HEK293 (cell line): ENCODE measurements around the gene ITGB5.
"Not testable (repeated sequence)": the region's sequence is repeated elsewhere in the genome, so short reads cannot be mapped to it uniquely, and the experiment has no call there.

Experiments
- CTCF ChIA-PET: fragments of 350-600 bp; formaldehyde crosslinking; extraction: SDS; loops from one replicate; lab custom pipeline; 2021; ENCODE audit warnings: antibody characterized with exemption; lab: Yijun Ruan, JAX
- POLR2A ChIA-PET: fragments of 300-600 bp; formaldehyde crosslinking; extraction: SDS; loops from one replicate; lab custom pipeline; 2020; ENCODE audit warnings: antibody characterized with exemption, inconsistent platforms; lab: Yijun Ruan, JAX
- H3K27ac ChIP-seq: fragments of 200-500 bp; sonication (Bioruptor generic); 2 replicates; pipeline ENCODE4 v1.5.1; 2014; ENCODE audit warnings: low read depth, low read length, control low read depth, inconsistent platforms; ENCODE audit errors: extremely low read depth
- H3K36me3 ChIP-seq, 2 experiments: fragments of 200-500 bp in 1 of 2; sonication (Bioruptor generic) in 1 of 2; 1 replicate in 1 of 2; 2 replicates in 1 of 2; pipeline ENCODE4 v1.5.1; 2014 to 2017; ENCODE audit warnings: inconsistent platforms in 2 of 2, low read length in 2 of 2; ENCODE audit not compliant: control insufficient read depth in 2 of 2, insufficient read depth in 1 of 2
- H3K4me1 ChIP-seq: fragments of 200-500 bp; sonication (Bioruptor generic); 2 replicates; pipeline ENCODE4 v1.5.1; 2014; ENCODE audit warnings: mild to moderate bottlenecking, low read length, inconsistent platforms; ENCODE audit not compliant: control insufficient read depth, insufficient read depth
- H3K4me3 ChIP-seq: 2 replicates; pipeline ENCODE4 v1.5.1; 2011; ENCODE audit warnings: low read depth, mild to moderate bottlenecking, control low read depth, low read length, moderate library complexity
- H3K9me3 ChIP-seq: fragments of 200-500 bp; sonication (Bioruptor generic); 2 replicates; pipeline ENCODE4 v1.5.1; 2014; ENCODE audit warnings: low read depth, low read length, inconsistent platforms; ENCODE audit not compliant: control insufficient read depth, insufficient read depth
- IKZF3 ChIP-seq: fragments of 450-650 bp; IDR thresholded peaks from 2 replicates; pipeline ENCODE4 v1.5.0; 2018; ENCODE audit warnings: missing biosample characterization, mild to moderate bottlenecking, missing genetic modification characterization, moderate library complexity
- PBX3 ChIP-seq: sonication (generic); formaldehyde crosslinking; IDR thresholded peaks from 2 replicates; pipeline ENCODE4 v1.8.1; 2022; ENCODE audit warnings: mild to moderate bottlenecking, moderate library complexity, missing genetic modification reagents
- PRDM6 ChIP-seq: fragments of 450-650 bp; formaldehyde crosslinking; IDR thresholded peaks from 2 replicates; pipeline ENCODE4 v1.5.1; 2017; ENCODE audit warnings: missing biosample characterization, missing genetic modification characterization
- ZBTB17 ChIP-seq: fragments of 450-650 bp; formaldehyde crosslinking; IDR thresholded peaks from 2 replicates; pipeline ENCODE4 v1.5.1; 2016; ENCODE audit warnings: missing biosample characterization, missing genetic modification characterization
- ZBTB48 ChIP-seq: fragments of 450-650 bp; formaldehyde crosslinking; IDR thresholded peaks from 2 replicates; pipeline ENCODE4 v1.5.1; 2016; ENCODE audit warnings: missing biosample characterization, missing genetic modification characterization
- ZFP3 ChIP-seq: fragments of 450-650 bp; formaldehyde crosslinking; IDR thresholded peaks from 2 replicates; pipeline ENCODE4 v1.5.1; 2016; ENCODE audit warnings: low read depth, missing biosample characterization, missing genetic modification characterization
- ZNF132 ChIP-seq: fragments of 450-650 bp; formaldehyde crosslinking; IDR thresholded peaks from 2 replicates; pipeline ENCODE4 v1.5.1; 2017; ENCODE audit warnings: missing biosample characterization, missing genetic modification characterization, borderline replicate concordance
- ZNF146 ChIP-seq: fragments of 450-650 bp; formaldehyde crosslinking; IDR thresholded peaks from 2 replicates; pipeline ENCODE4 v1.5.1; 2016; ENCODE audit warnings: missing biosample characterization, missing genetic modification characterization
- ZNF148 ChIP-seq: fragments of 450-650 bp; formaldehyde crosslinking; IDR thresholded peaks from 2 replicates; pipeline ENCODE4 v1.5.0; 2017; ENCODE audit warnings: missing biosample characterization, missing genetic modification characterization, borderline replicate concordance
- ZNF184 ChIP-seq: fragments of 450-650 bp; IDR thresholded peaks from 2 replicates; pipeline ENCODE4 v1.5.1; 2018; ENCODE audit warnings: missing biosample characterization, mild to moderate bottlenecking, missing genetic modification characterization
- ZNF274 ChIP-seq, 2 experiments: fragments of 200-500 bp in 1 of 2; fragments of 450-650 bp in 1 of 2; sonication (Bioruptor generic) in 1 of 2; formaldehyde crosslinking in 1 of 2; IDR thresholded peaks; 2 replicates each; pipeline versions ENCODE4 v1.5.1 to v1.6.1; 2014 to 2016; ENCODE audit warnings: borderline replicate concordance in 1 of 2, inconsistent platforms in 1 of 2, low read length in 1 of 2, missing biosample characterization in 1 of 2, missing genetic modification characterization in 1 of 2
- ZNF311 ChIP-seq: fragments of 450-650 bp; formaldehyde crosslinking; IDR thresholded peaks from 2 replicates; pipeline ENCODE4 v1.5.1; 2017; ENCODE audit warnings: missing biosample characterization, missing genetic modification characterization, borderline replicate concordance
- ZNF394 ChIP-seq: fragments of 450-650 bp; formaldehyde crosslinking; IDR thresholded peaks from 2 replicates; pipeline ENCODE4 v1.5.1; 2016; ENCODE audit warnings: missing biosample characterization, missing genetic modification characterization, mild to moderate bottlenecking, moderate library complexity, borderline replicate concordance
- ZNF404 ChIP-seq: fragments of 450-650 bp; formaldehyde crosslinking; IDR thresholded peaks from 2 replicates; pipeline ENCODE4 v1.5.1; 2017; ENCODE audit warnings: missing biosample characterization, missing genetic modification characterization
- ZNF416 ChIP-seq: fragments of 450-650 bp; formaldehyde crosslinking; IDR thresholded peaks from 2 replicates; pipeline ENCODE4 v1.5.1; 2016; ENCODE audit warnings: missing biosample characterization, missing genetic modification characterization
- ZNF560 ChIP-seq: fragments of 450-650 bp; formaldehyde crosslinking; IDR thresholded peaks from 2 replicates; pipeline ENCODE4 v1.5.1; 2017; ENCODE audit warnings: missing biosample characterization, missing genetic modification characterization, borderline replicate concordance
- ZNF596 ChIP-seq: fragments of 450-650 bp; IDR thresholded peaks from 2 replicates; pipeline ENCODE4 v1.5.0; 2018; ENCODE audit warnings: missing biosample characterization, mild to moderate bottlenecking, missing genetic modification characterization, moderate library complexity
- ZNF600 ChIP-seq: fragments of 450-650 bp; formaldehyde crosslinking; IDR thresholded peaks from 2 replicates; pipeline ENCODE4 v1.5.1; 2016; ENCODE audit warnings: missing biosample characterization, missing genetic modification characterization
- ZNF658 ChIP-seq: fragments of 450-650 bp; formaldehyde crosslinking; IDR thresholded peaks from 2 replicates; pipeline ENCODE4; 2016; ENCODE audit warnings: missing biosample characterization, missing genetic modification characterization

ITGB5 gene

GRCh38 chr3:124784686-124785382 is 102.3 kb downstream of the ITGB5 start (continued):
- TF ChIP-seq ZNF596 (tag by site-specific recombination) (no peak), ZFP3 (tag by site-specific recombination) (no peak), ZNF404 (no peak), ZNF560 (tag by site-specific recombination) (no peak), ZNF146 (tag by site-specific recombination) (no peak)

GRCh38 chr3:124783696-124784095 is 103.5 kb downstream of the ITGB5 start:
- no peaks in the 10 kb centered on the region for H3K4me1 ChIP-seq

GRCh38 chr3:124782377-124782712 is 104.8 kb downstream of the ITGB5 start:
- CTCF ChIA-PET, H3K4me1 ChIP-seq: not testable (repeated sequence)
- POLR2A ChIA-PET: interaction anchor here (0.7 kb wide), 1 partner anchor 402 kb away, joined by 11 read pairs; no protein-coding TSS in a partner anchor

More at GRCh38 chr3:124783696-124784095, 103.5 kb downstream of the ITGB5 start:
- Histone ChIP-seq H3K36me3 (no peaks in the 10 kb centered on the region), H3K27ac (no peak overlapping the region), H3K4me3 (no peak overlapping the region), H3K9me3 (no peaks in the 10 kb centered on the region)
- TF ChIP-seq IKZF3 (tag by site-specific recombination) (no peak), ZNF394 (no peak), PRDM6 (tag by site-specific recombination) (no peak), ZNF274 (IDR thresholded peaks at IDR 0.05; ENCODE audit: low read length) (no peak), ZNF274 (tag by site-specific recombination; IDR thresholded peaks at IDR 0.05; ENCODE audit: borderline replicate concordance) (no peak), ZNF311 (tag by site-specific recombination) (no peak), ZNF132 (tag by site-specific recombination) (no peak), ZNF658 (tag by site-specific recombination) (no peak), ZNF600 (tag by site-specific recombination) (no peak), ZBTB17 (no peak), ZNF184 (tag by site-specific recombination) (no peak), PBX3 (no peak), ZBTB48 (tag by site-specific recombination) (no peak), ZNF416 (no peak), ZNF148 (tag by site-specific recombination) (no peak)
- POLR2A ChIA-PET: no interaction called here
- CTCF ChIA-PET: interaction anchor here (0.5 to 1.8 kb wide), 3 partner anchors 19 to 118 kb away, joined by 3 to 7 read pairs (median 3); no protein-coding TSS in a partner anchor

More at GRCh38 chr3:124782377-124782712, 104.8 kb downstream of the ITGB5 start:
- not testable (repeated sequence) for H3K27ac ChIP-seq, H3K4me3 ChIP-seq, H3K9me3 ChIP-seq, H3K36me3 ChIP-seq
